SK-N-SH (cell line): ENCODE data around the gene MED14. TPM values are rescaled to one million over a fixed set of nuclear protein-coding genes. Genes with fewer than 3 reads are reported as not detected.
"Not testable (repeated sequence)": the region's sequence is repeated elsewhere in the genome, so short reads cannot be mapped to it uniquely, and the experiment has no call there.

Source experiments
- CTCF ChIA-PET: fragments of 300-600, 350-600 bp; formaldehyde crosslinking; extraction: SDS; loops from one replicate; lab custom pipeline; 2021; lab: Yijun Ruan, JAX
- POLR2A ChIA-PET: fragments of 350-600 bp; sonication (Branson Sonifier 250); formaldehyde crosslinking; extraction: SDS; loops from one replicate; lab custom pipeline; 2020; ENCODE audit warnings: antibody characterized with exemption, inconsistent platforms; lab: Yijun Ruan, JAX
- DNase-seq: peaks from one replicate; pipeline ENCODE4 v3.0.0; 2012
- H2AFZ ChIP-seq: fragments of 200-600 bp; sonication (generic); 2 replicates; pipeline ENCODE4 v1.8.1; 2016; ENCODE audit warnings: antibody characterized with exemption, mild to moderate bottlenecking, low read depth
- H3F3A ChIP-seq: fragments of 200-600 bp; sonication (generic); replicated peaks from 2 replicates; pipeline ENCODE3; 2016; ENCODE audit warnings: antibody characterized with exemption, mild to moderate bottlenecking; ENCODE audit not compliant: insufficient read depth
- H3K27ac ChIP-seq, 2 experiments: fragments of 200-500 bp in 1 of 2; fragments of 200-600 bp in 1 of 2; sonication (Bioruptor generic) in 1 of 2; sonication (generic), shearing (Covaris generic) in 1 of 2; 2 replicates each; pipeline versions ENCODE4 v1.5.1 to v1.6.1; 2014 to 2016; ENCODE audit warnings: low read depth in 2 of 2, inconsistent platforms in 1 of 2, low read length in 1 of 2, mild to moderate bottlenecking in 1 of 2, mixed read lengths in 1 of 2
- H3K27me3 ChIP-seq: fragments of 200-600 bp; sonication (generic), shearing (Covaris generic); 2 replicates; pipeline ENCODE4 v1.6.1; 2016; ENCODE audit warnings: mixed run types; ENCODE audit not compliant: insufficient read depth
- H3K36me3 ChIP-seq, 2 experiments: fragments of 200-500 bp in 1 of 2; fragments of 200-600 bp in 1 of 2; sonication (Bioruptor generic) in 1 of 2; sonication (generic) in 1 of 2; replicated peaks in 1 of 2; 2 replicates each; pipeline versions ENCODE3 to v1.5.1; 2014 to 2016; ENCODE audit warnings: low read length in 1 of 2, mild to moderate bottlenecking in 1 of 2; ENCODE audit not compliant: insufficient read depth in 2 of 2, control insufficient read depth in 1 of 2
- H3K4me1 ChIP-seq, 2 experiments: fragments of 200-500 bp in 1 of 2; fragments of 200-600 bp in 1 of 2; sonication (Bioruptor generic) in 1 of 2; sonication (generic), shearing (Covaris generic) in 1 of 2; 2 replicates each; pipeline versions ENCODE4 v1.5.1 to v1.6.1; 2014 to 2016; ENCODE audit warnings: low read depth in 1 of 2, low read length in 1 of 2, mixed run types in 1 of 2; ENCODE audit not compliant: insufficient read depth in 2 of 2, control insufficient read depth in 1 of 2
- H3K4me2 ChIP-seq: fragments of 200-600 bp; sonication (generic), shearing (Covaris generic); 2 replicates; pipeline ENCODE4 v1.6.1; 2017; ENCODE audit warnings: mixed run types
- H3K4me3 ChIP-seq, 2 experiments: fragments of 200-500 bp in 1 of 2; fragments of 200-600 bp in 1 of 2; sonication (Bioruptor generic) in 1 of 2; sonication (generic), shearing (Covaris generic) in 1 of 2; 2 replicates each; pipeline versions ENCODE4 v1.5.1 to v1.8.1; 2014 to 2016; ENCODE audit warnings: low read depth in 2 of 2, inconsistent platforms in 1 of 2, low read length in 1 of 2, mild to moderate bottlenecking in 1 of 2, mixed read lengths in 1 of 2, moderate library complexity in 1 of 2
- H3K79me2 ChIP-seq: fragments of 200-600 bp; sonication (generic); 2 replicates; pipeline ENCODE4 v1.8.1; 2017; ENCODE audit warnings: mild to moderate bottlenecking; ENCODE audit not compliant: insufficient read depth
- H3K9ac ChIP-seq: fragments of 200-600 bp; sonication (generic); 2 replicates; pipeline ENCODE4 v1.6.1; 2017; ENCODE audit warnings: mixed run types
- H3K9me2 ChIP-seq: fragments of 200-600 bp; sonication (generic); 2 replicates; pipeline ENCODE4 v1.6.1; 2017; ENCODE audit warnings: mixed run types
- H3K9me3 ChIP-seq: fragments of 200-600 bp; sonication (generic); 2 replicates; pipeline ENCODE4 v1.6.1; 2017; ENCODE audit warnings: mixed run types, mild to moderate bottlenecking, moderate library complexity
- H4K20me1 ChIP-seq: fragments of 200-600 bp; sonication (generic); 2 replicates; pipeline ENCODE4 v1.6.1; 2017; ENCODE audit warnings: mild to moderate bottlenecking, mixed run types; ENCODE audit not compliant: insufficient read depth
- CHD2 ChIP-seq: fragments of 150-350 bp; IDR thresholded peaks from 2 replicates; pipeline ENCODE4 v1.6.1; 2018; ENCODE audit warnings: low read length; ENCODE audit not compliant: partially characterized antibody
- ELF1 ChIP-seq: IDR thresholded peaks from 2 replicates; pipeline ENCODE4 v1.4.0; 2012
- EP300 ChIP-seq, 2 experiments: IDR thresholded peaks; 2 replicates each; pipeline versions ENCODE4 v1.4.0 to v1.6.1; 2012; ENCODE audit warnings: borderline replicate concordance in 1 of 2, low read depth in 1 of 2, low read length in 1 of 2
- EZH2phosphoT487 ChIP-seq: fragments of 200-600 bp; sonication (generic); IDR thresholded peaks from 2 replicates; pipeline ENCODE4 v1.6.1; 2017; ENCODE audit warnings: low read depth, mixed run types, mild to moderate bottlenecking, antibody characterized with exemption, moderate library complexity, borderline replicate concordance
- FOXJ3 ChIP-seq: sonication (generic); formaldehyde crosslinking; IDR thresholded peaks from 2 replicates; pipeline ENCODE4 v1.5.1; 2020; ENCODE audit warnings: mild to moderate bottlenecking, missing genetic modification reagents
- FOXM1 ChIP-seq: IDR thresholded peaks from 2 replicates; pipeline ENCODE4 v1.4.0; 2012; ENCODE audit warnings: low read depth, mild to moderate bottlenecking
- GABPA ChIP-seq: IDR thresholded peaks from 2 replicates; pipeline ENCODE4 v1.4.0; 2012; ENCODE audit warnings: low read depth, mild to moderate bottlenecking
- GATA2 ChIP-seq: sonication (generic); formaldehyde crosslinking; IDR thresholded peaks from 2 replicates; pipeline ENCODE4 v1.5.0; 2020; ENCODE audit warnings: mild to moderate bottlenecking, missing genetic modification reagents
- JUND ChIP-seq: IDR thresholded peaks from 2 replicates; pipeline ENCODE4 v1.4.0; 2012
- MXI1 ChIP-seq: IDR thresholded peaks from 2 replicates; pipeline ENCODE4 v1.6.1; 2012; ENCODE audit warnings: mild to moderate bottlenecking, low read depth, low read length, improper control_type of control experiment
- NRF1 ChIP-seq: IDR thresholded peaks from 2 replicates; pipeline ENCODE4 v1.6.1; 2012; ENCODE audit warnings: low read depth, mild to moderate bottlenecking, low read length
- POLR2AphosphoS5 ChIP-seq: IDR thresholded peaks from 2 replicates; pipeline ENCODE4 v1.6.1; 2012; ENCODE audit warnings: low read depth, low read length
- RCOR1 ChIP-seq: fragments of 150-350 bp; IDR thresholded peaks from 2 replicates; pipeline ENCODE4 v1.6.1; 2017; ENCODE audit warnings: antibody characterized with exemption, low read length
- SIN3A ChIP-seq: IDR thresholded peaks from 2 replicates; pipeline ENCODE4 v1.6.1; 2012; ENCODE audit warnings: low read depth, mild to moderate bottlenecking, low read length, moderate library complexity, borderline replicate concordance
- SMC3 ChIP-seq: IDR thresholded peaks from 2 replicates; pipeline ENCODE4 v1.6.1; 2012; ENCODE audit warnings: low read depth, low read length, improper control_type of control experiment
- TAF1 ChIP-seq: IDR thresholded peaks from 2 replicates; pipeline ENCODE4 v1.6.1; 2012; ENCODE audit warnings: low read depth, mild to moderate bottlenecking, low read length, moderate library complexity, borderline replicate concordance
- TEAD4 ChIP-seq: IDR thresholded peaks from 2 replicates; pipeline ENCODE4 v1.4.0; 2012; ENCODE audit warnings: mild to moderate bottlenecking, borderline replicate concordance; ENCODE audit not compliant: insufficient read depth
- USF2 ChIP-seq: fragments of 150-350 bp; IDR thresholded peaks from 2 replicates; pipeline ENCODE4 v1.6.1; 2017; ENCODE audit warnings: antibody characterized with exemption, low read length, low read depth, borderline replicate concordance
- YY1 ChIP-seq: IDR thresholded peaks from 2 replicates; pipeline ENCODE4 v1.4.0; 2012; ENCODE audit warnings: low read depth, mild to moderate bottlenecking
- whole genome bisulfite sequencing: methylation state at CpG from one replicate; pipeline ENCODE4 v1.1.6; 2017; ENCODE audit warnings: low lambda C conversion rate; 5-methylcytosine and 5-hydroxymethylcytosine counted together
- polyA plus RNA-seq, 3 experiments: library from polyadenylated mRNA; depleted of rRNA; stranded (reverse); fragments of >200 nt; gene quantifications; 2 replicates each; pipeline ENCODE4 v1.2.3, GENCODE V29; 2012
- TF ChIP-seq, protein P1 (sequence below): fragments of 150-350 bp; IDR thresholded peaks from 2 replicates; pipeline ENCODE4 v1.6.1; 2016; ENCODE audit warnings: mild to moderate bottlenecking, low read depth, low read length
- TF ChIP-seq, protein P2 (sequence below): IDR thresholded peaks from 2 replicates; pipeline ENCODE4; 2012

Gene MED14
- polyA plus RNA-seq, 1 of the 3 experiments (the other 2 are of a cell fraction) = 24.5 TPM

- CTCF ChIA-PET, H4K20me1 ChIP-seq, H3K27ac ChIP-seq, H3K4me2 ChIP-seq, H3K9ac ChIP-seq, H3K9me3 ChIP-seq, H3K9me2 ChIP-seq, H3K4me1 ChIP-seq, H3K4me3 ChIP-seq, H3K79me2 ChIP-seq, POLR2A ChIA-PET, DNase-seq, H3F3A ChIP-seq, H3K36me3 ChIP-seq, H3K27me3 ChIP-seq, H2AFZ ChIP-seq: not testable (repeated sequence)
- WGBS = 42% methylated on average over 11 of the region's 11 CpGs
These were observed 47.4 kb upstream of the MED14 start for GRCh38 chrX:40782644-40783259.

GRCh38 chrX:40780951-40781350, 45.6 kb upstream of the MED14 start:
- Histone ChIP-seq H3K9ac (no peak overlapping the region), H3K4me3 (no peak overlapping the region), H4K20me1 (no peaks in the 10 kb centered on the region), H3K9me2 (no peaks in the 10 kb centered on the region), H3K36me3 (no peaks in the 10 kb centered on the region), H3K27me3 (peaks cover 10% of the 10 kb centered on the region; the same call in 1 of the 2 replicates), H3K4me1 (no peaks in the 10 kb centered on the region), H3K4me2 (no peak overlapping the region), H2AFZ (no peak overlapping the region), H3K79me2 (no peaks in the 10 kb centered on the region), H3K27ac (no peak overlapping the region), H3F3A (no peaks in the 10 kb centered on the region), H3K9me3 (no peaks in the 10 kb centered on the region)
- ChIA-PET POLR2A (no interaction called here), CTCF (no interaction called here)
- WGBS = 49% methylated on average over 2 of the region's 2 CpGs
- no peak for DNase-seq
- TF ChIP-seq YY1 (no peak), JUND (no peak), EZH2phosphoT487 (no peak), MXI1 (no peak), USF2 (no peak), FOXJ3 (CRISPR knock-in tag) (no peak), RCOR1 (no peak)
- TF ChIP-seq, protein P1, sequence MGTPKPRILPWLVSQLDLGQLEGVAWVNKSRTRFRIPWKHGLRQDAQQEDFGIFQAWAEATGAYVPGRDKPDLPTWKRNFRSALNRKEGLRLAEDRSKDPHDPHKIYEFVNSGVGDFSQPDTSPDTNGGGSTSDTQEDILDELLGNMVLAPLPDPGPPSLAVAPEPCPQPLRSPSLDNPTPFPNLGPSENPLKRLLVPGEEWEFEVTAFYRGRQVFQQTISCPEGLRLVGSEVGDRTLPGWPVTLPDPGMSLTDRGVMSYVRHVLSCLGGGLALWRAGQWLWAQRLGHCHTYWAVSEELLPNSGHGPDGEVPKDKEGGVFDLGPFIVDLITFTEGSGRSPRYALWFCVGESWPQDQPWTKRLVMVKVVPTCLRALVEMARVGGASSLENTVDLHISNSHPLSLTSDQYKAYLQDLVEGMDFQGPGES = no peak

DNA sequence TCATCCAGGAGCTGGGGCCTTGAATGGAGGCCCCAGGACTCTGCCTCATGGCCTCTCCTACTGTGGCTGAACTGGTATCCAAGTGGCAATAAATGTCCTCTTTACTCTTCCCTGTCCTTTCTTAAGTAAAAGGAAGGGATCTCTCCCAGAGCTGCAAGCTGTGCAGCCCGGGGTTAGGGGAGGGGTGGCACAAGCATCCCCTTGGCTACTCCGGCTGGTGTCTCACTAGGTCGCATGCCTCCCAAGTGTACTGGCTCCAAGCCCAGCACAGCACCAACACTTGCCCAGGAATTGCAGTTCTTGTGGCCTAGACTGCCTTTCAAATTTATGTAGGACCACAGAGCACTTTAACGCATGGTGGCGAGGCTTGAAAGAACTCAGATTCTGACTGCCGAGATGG, 44.7 kb upstream of the MED14 start:
- no peak overlapping the region for H2AFZ ChIP-seq
- H3K36me3 ChIP-seq = no peaks in the 10 kb centered on the region
- no peak for DNase-seq
- H3K27ac ChIP-seq = no peak overlapping the region
- H3K79me2 ChIP-seq = no peaks in the 10 kb centered on the region
- H3K4me1 ChIP-seq = no peaks in the 10 kb centered on the region
- no peaks in the 10 kb centered on the region for H4K20me1 ChIP-seq
- H3K4me3 ChIP-seq = no peak overlapping the region
- no peak overlapping the region for H3K9ac ChIP-seq
- peaks cover 10% of the 10 kb centered on the region; the same call in 1 of the 2 replicates for H3K27me3 ChIP-seq
- no peaks in the 10 kb centered on the region for H3K9me3 ChIP-seq
- H3K9me2 ChIP-seq = no peaks in the 10 kb centered on the region
- H3K4me2 ChIP-seq = no peak overlapping the region
- H3F3A ChIP-seq = no peaks in the 10 kb centered on the region
- WGBS = 50% methylated on average over 6 of the region's 6 CpGs
- POLR2A ChIA-PET = no interaction called here
- CTCF ChIA-PET = interaction anchor here (0.6 kb wide), 1 partner anchor 14 kb away, joined by 4 read pairs; no protein-coding TSS in a partner anchor
- no peak for TF ChIP-seq TAF1
- TF ChIP-seq GABPA = no peak
- TF ChIP-seq GATA2 (CRISPR knock-in tag) = no peak
- TF ChIP-seq MXI1 = no peak
- no peak for TF ChIP-seq SMC3
- TF ChIP-seq, protein P2, sequence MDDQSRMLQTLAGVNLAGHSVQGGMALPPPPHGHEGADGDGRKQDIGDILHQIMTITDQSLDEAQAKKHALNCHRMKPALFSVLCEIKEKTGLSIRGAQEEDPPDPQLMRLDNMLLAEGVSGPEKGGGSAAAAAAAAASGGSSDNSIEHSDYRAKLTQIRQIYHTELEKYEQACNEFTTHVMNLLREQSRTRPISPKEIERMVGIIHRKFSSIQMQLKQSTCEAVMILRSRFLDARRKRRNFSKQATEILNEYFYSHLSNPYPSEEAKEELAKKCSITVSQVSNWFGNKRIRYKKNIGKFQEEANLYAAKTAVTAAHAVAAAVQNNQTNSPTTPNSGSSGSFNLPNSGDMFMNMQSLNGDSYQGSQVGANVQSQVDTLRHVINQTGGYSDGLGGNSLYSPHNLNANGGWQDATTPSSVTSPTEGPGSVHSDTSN = no peak
- no peak for TF ChIP-seq TEAD4
- no peak for TF ChIP-seq POLR2AphosphoS5
- TF ChIP-seq FOXM1 = no peak
- TF ChIP-seq NRF1 = no peak
- no peak for TF ChIP-seq EP300 (IDR thresholded peaks at IDR 0.05; ENCODE audit: borderline replicate concordance in 1 of 2, low read depth in 1 of 2, low read length in 1 of 2)
- no peak for TF ChIP-seq ELF1
- TF ChIP-seq JUND = no peak
- TF ChIP-seq YY1 = no peak
- TF ChIP-seq SIN3A = no peak
- no peak for TF ChIP-seq CHD2
- TF ChIP-seq EZH2phosphoT487 = no peak
